GM19395 (cell line): Measurements from ENCODE around the gene TACC2.
"Not testable (repeated sequence)": the region's sequence is repeated elsewhere in the genome, so short reads cannot be mapped to it uniquely, and the experiment has no call there.

ENCODE experiments used
- ATAC-seq: cut with Tn5 transposase; IDR thresholded peaks from one replicate; pipeline ENCODE4 v1.9.1; 2021; ENCODE audit warnings: mild to moderate bottlenecking, moderate library complexity; ENCODE audit not compliant: unreplicated experiment

TACC2 gene

GRCh38 chr10:122185643-122186042, 196.7 kb downstream of the TACC2 start:
- no peak for ATAC-seq

DNA sequence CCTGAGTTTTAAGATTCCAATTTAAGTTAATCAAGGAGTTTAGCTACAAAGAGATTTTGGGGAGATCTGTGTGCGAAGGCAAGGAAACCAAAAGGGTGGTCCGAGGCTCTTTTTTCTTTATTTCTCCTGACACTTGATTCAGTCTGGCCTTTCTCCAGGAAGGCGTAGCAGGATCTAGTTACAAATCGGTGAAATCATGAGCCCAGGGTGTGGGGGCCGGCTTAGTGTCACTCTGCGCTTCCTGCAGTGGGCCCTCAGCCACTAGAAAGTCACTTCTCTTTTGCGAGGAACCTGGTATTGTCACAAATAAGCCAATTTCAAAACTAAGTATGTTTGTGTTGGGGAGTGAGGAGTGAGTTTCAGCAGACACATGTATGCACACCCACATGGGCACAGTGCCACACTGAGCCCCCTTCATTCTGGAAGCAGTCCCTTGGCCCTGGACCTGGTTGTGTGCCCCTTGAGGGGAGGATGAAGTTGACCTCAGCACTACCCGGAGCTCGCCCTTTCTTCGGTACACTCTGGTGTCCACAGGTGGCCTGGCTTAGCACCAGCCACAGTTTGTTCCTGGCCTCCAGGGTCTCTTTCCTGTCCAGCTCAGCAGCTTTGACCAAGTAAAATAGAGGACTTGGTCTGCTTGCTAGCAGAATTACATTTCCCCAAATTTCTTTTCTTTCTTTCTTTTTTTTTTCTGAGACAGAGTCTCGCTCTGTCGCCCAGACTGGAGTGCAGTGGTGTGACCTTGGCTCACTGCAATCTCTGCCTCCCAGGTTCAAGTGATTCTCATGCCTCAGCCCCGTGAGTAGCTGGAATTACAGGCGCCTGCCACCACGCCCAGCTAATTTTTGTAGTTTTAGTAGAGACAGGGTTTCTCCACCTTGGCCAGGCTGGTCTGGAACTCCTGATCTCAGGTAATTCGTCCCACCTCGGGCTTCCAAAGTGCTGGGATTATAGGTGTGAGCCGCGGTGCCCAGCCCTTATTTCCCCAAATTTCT, 198.2 kb downstream of the TACC2 start:
- ATAC-seq: no peak

DNA sequence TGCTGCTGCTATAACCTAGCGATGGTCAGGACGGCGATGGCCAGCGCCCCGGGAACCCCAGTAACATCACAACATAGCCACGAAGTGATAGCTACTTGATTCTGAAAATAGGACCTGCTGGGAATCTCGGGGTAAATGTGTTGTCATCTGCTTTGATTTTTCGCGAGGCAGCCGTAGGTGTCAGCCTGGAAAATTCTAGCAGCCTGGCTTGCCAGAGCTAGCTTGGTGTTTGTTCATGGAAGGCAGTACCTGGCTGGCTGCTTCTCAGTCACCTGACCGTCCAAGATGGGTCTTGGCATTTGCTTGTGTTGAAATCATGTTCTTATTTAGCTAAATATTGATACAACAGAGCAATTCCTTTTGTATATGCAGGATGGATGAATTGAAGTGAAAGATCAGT, 199.7 kb downstream of the TACC2 start:
- ATAC-seq: no peak

DNA sequence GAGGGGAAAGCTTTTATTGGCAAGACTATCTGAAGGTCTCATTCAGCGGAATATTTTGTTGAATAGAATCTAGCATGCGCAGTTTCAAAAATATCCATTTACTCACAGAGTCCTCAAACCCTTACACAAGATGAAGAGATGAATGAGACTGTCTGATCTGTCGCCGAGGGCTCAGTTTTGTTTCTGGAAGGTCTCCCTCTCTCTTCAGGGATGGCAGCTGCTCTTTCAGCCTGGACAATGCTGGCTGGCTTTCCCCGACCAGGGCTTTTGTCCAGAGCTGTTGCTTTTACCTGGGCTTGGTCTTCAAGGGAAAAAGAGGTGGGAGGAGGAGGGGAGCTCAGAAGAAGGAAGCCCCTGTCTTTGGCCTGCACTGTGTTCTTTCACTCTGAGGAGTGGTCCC, 200.2 kb downstream of the TACC2 start:
- no peak for ATAC-seq

- ATAC-seq: no peak
Measured at GRCh38 chr10:122190176-122190943, 201.4 kb downstream of the TACC2 start.

GRCh38 chr10:122191936-122192541, 203.1 kb downstream of the TACC2 start:
- no peak for ATAC-seq

- ATAC-seq: no peak
Measured at GRCh38 chr10:122194251-122194650, 205.3 kb downstream of the TACC2 start.

- ATAC-seq: no peak
Measured at GRCh38 chr10:122196218-122196617, 207.3 kb downstream of the TACC2 start.

DNA sequence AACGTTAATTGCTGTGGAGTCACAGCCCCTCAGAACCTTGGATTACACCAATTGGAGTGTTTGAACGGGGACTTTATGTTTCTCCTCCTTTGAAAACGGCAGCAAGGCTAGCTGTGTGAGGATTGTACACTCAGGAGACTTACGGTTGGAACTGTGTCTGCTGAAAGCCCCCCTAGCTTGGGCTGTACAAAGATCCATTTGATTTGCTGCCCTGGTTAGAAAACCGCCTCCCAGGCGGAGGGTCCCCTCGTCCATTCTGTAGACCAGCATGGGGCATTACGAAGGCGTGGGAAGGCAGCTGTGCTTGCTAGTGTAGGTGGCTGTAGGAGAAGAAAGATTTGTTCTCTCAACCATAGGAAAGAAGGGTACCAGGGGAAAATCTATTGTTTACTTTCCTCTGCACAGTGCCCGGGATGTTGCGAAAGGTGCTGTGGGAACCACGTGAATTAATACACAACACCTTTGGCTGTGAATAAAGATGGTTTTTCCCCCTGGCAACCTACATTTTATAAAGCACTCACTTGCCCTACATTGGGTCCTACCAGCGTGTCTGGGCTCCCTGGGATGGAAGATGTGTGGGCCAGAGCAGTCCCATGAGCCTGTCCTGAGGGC, 208.8 kb downstream of the TACC2 start:
- no peak for ATAC-seq

DNA sequence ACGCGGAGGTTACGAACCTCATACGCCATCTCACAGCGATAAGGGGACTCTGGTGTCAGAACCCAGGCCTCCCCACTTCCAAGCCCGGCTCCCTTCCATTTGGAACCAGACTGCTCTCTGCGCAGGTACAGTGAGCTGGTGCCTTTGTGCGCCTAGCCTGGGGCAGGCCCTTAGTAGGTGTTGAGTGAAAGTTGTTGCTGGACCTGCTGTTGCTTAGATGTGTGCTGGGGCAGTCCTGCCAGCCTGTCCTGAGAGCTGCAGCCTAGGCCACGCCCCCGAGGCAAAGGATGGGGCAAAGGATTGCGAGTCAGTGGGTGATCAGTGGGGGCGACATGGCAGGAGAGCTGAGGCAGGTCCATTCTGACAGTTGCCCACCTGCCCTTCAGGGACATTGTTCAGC, 209.7 kb downstream of the TACC2 start:
- ATAC-seq: no peak

GRCh38 chr10:122199070-122199469, 210.1 kb downstream of the TACC2 start:
- ATAC-seq: no peak

DNA sequence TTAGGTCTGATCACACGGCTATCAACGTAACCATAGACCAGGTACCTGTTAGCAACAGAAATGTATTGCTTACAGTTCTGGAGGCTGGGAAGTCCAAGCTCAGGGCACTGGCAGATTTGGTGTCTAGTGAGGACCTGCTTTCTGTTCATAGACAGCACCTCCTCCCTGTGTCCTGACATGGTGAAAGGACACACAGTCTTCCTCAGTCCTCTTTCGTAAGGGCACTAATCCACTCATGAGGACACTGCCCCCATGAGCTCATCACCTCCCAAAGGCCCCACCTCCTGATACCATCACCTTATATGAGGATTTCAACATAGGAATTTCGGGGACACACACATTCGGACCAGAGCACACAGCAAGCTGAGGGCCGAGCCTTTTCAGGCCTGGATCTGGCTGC, 210.7 kb downstream of the TACC2 start:
- ATAC-seq: no peak

DNA sequence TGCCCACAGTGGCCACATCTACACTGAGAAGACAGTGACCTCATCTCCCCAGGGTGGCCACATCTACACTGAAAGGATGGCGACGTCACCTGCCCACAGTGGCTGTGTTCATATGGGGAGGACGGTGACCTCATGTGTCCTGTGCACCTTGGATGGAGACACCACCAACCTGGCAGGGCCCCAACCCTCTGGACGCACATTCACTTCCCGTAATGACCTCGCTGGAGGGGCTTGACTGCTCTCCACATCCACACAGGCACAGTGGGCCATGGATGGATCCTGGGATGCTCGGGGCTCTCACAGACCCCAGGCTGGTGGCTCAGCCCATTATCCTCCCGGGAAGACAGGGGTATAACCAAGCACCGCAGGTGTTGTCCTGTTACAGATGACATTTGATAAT, 212.4 kb downstream of the TACC2 start:
- ATAC-seq: no peak

DNA sequence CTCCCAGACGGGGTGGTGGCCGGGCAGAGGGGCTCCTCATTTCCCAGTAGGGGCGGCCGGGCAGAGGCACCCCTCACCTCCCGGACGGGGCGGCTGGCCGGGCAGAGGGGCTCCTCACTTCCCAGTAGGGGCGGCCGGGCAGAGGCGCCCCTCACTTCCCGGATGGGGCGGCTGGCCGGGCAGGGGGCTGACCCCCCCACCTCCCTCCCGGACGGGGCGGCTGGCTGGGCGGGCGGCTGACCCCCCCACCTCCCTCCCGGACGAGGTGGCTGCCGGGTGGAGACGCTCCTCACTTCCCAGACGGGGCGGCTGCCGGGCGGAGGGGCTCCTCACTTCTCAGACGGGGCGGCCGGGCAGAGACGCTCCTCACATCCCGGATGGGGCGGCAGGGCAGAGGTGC, 214.2 kb downstream of the TACC2 start:
- ATAC-seq: not testable (repeated sequence)

DNA sequence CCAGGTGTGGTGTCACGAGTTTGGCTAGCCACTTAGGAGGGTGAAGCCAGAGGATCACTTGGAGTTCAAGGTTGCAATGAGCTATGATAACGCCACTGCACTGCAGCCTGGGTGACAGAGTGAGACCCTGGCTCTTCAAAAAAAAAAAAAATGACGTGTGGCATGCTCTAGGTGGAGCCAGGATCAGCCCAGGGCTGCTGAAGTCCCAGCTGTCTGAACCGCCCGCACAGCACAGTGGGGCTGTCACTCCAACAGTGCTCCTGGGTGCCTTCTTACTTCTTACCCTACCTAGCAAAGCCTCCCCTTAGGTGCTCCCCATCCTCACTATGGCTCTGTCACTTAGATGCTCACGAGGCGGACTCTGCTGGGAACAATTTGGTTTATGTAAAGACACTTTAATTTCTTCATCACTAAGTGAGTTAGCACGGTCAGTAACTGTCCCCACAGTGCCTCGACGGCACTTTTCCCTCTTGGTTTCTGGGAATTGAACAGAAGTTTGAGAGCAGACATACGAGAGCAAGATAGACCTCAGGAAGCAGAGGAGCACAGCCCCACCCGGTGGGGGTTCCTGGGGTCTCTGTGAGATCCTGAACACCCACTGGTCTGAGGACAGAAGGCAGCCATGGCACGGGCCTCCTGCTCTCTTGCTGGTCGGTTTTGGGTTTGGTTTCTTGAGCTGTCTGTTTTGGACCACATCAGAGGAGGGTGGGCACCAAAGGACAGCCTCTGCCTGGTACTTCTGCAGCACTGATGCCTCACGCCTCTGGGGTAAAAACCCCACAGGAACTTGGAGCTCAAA, 215.9 kb downstream of the TACC2 start:
- ATAC-seq: no peak

GRCh38 chr10:122206471-122207065, 217.6 kb downstream of the TACC2 start:
- no peak for ATAC-seq

GRCh38 chr10:122207163-122207562, 218.2 kb downstream of the TACC2 start:
- ATAC-seq: no peak

DNA sequence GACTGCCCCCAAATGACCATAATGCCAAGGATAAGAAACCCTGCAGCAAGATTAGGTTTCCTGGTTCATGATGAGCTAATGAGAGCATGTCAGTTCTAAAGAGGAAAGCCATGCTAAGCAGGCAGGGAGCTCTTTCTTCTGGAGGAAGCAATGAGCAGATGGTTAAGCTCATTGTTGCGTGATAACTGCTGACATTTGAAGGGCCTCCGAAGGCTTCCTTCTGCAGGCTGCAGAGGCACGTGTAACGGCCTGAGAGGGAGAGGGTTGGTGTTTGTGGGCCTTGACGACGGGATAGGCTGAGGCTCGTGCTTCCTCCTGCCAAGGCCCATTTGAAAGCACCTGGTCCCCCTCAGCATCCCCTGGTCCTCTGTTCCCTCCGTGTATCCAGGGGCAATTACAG, 218.6 kb downstream of the TACC2 start:
- ATAC-seq: no peak

DNA sequence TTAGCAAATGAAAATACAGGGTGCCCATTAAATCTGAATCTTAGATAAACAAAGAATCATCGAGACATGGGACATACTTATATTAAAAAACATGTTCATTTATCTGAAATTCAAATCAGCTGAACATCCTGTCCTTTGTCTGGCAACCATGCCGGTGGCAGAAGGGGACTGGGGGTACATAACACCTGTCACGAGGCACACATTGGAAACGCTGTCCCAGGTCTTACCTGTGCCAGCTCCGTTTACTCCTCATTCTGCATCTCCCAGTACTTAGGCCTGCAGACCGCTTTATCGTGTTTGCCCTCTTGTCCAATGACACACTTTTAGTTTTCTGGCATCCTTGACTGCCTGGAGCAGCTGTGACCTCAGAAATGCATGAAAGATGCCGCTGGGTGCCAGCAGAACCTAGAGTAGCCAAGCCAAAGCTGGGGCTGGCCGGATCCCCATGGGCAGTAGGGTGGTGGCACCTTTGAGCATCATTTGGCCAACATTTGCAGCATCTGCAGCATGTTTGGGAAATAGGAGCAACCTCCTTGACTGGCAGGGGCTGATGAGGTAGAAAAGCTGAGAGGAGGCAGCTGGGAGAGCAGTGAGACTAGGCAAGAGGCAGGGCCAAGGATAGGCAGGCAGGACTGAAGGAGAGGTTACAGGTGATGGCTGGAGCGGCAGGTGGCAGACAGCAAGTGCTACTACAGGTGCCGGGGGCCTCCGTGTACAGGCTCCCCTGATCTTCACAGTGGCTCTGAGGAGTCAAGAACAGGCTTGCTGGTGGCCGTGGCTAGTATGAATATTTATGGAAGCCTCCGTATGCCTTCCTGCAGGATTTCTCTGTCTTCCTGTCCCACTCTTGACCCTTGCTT, 219.8 kb downstream of the TACC2 start:
- ATAC-seq: no peak
